Prostate gland (tissue), 2 donors: Measurements from ENCODE around the gene HNRNPA1. TPM values are rescaled to one million over a fixed set of nuclear protein-coding genes. Genes with fewer than 3 reads are reported as not detected.

ENCODE experiments used
- DNase-seq: peaks from one replicate; pipeline ENCODE4 v3.0.0-alpha.2; 2019; ENCODE audit warnings: low spot score
- H3K27ac ChIP-seq, 2 donors: fragments of 200-600 bp; sonication (generic); 2 replicates each; pipeline ENCODE4 v1.5.1; 2017 to 2019
- H3K27me3 ChIP-seq: fragments of 200-600 bp; sonication (generic); replicated peaks from 2 replicates; pipeline ENCODE4 v1.5.1; 2019; ENCODE audit not compliant: insufficient read depth
- H3K36me3 ChIP-seq, 2 donors: fragments of 200-600 bp; sonication (generic); 1 replicate in 1 of 2; 2 replicates in 1 of 2; pipeline versions ENCODE4 v1.5.1 to v1.8.1; 2017 to 2019
- H3K4me1 ChIP-seq: fragments of 200-600 bp; sonication (generic); replicated peaks from 2 replicates; pipeline ENCODE4 v1.5.1; 2019
- H3K4me3 ChIP-seq, 2 donors: fragments of 200-600 bp; sonication (generic); 2 replicates each; pipeline ENCODE4 v1.5.1; 2017 to 2019
- H3K9me3 ChIP-seq: fragments of 200-600 bp; sonication (generic); 2 replicates; pipeline ENCODE4 v1.5.1; 2017
- CTCF ChIP-seq, 4 experiments: fragments of 200-600 bp in 2 of 4; fragments of 450-650 bp in 2 of 4; sonication (generic) in 2 of 4; IDR thresholded peaks; 1 replicate in 3 of 4; 2 replicates in 1 of 4; pipeline ENCODE4 v1.5.1; 2016 to 2019; ENCODE audit warnings: antibody characterized with exemption in 4 of 4, mild to moderate bottlenecking in 2 of 4, moderate library complexity in 2 of 4
- POLR2A ChIP-seq: fragments of 450-650 bp; IDR thresholded peaks from one replicate; pipeline ENCODE4 v1.6.1; 2016; ENCODE audit warnings: antibody characterized with exemption, mild to moderate bottlenecking
- POLR2AphosphoS5 ChIP-seq: sonication (generic); formaldehyde crosslinking; IDR thresholded peaks from one replicate; pipeline ENCODE4 v1.6.1; 2017; ENCODE audit warnings: antibody characterized with exemption
- WGBS: methylation state at CpG from one replicate; pipeline ENCODE4 v1.1.5; 2018; 5-methylcytosine and 5-hydroxymethylcytosine counted together
- intact Hi-C: fragments of 100-400 bp; cut with DNase I; formaldehyde crosslinking; loops from one replicate; pipeline ENCODE4 v1.14.2; 2022
- total RNA-seq, 2 donors: library from RNA; depleted of rRNA; stranded (reverse); fragments of >200 nt; gene quantifications; one replicate each; pipeline ENCODE4 v1.1.0, GENCODE V29; 2016

HNRNPA1 gene
- total RNA-seq, 2 donors from 2014 or later = 419 to 726 TPM

GRCh38 chr12:54251667-54252284 is 28.8 kb upstream of the HNRNPA1 start:
- intact Hi-C loops = no loop called here
- H3K9me3 ChIP-seq = no peaks in the 10 kb centered on the region
- no peak overlapping the region for H3K4me3 ChIP-seq
- no peak for DNase-seq
- no peaks in the 10 kb centered on the region for H3K36me3 ChIP-seq
- no peaks in the 10 kb centered on the region for H3K27me3 ChIP-seq
- TF ChIP-seq CTCF (IDR thresholded peaks at IDR 0.05) = peak in 3 of 4 experiments; percentile 44 to 73 (median 66)
- TF ChIP-seq POLR2AphosphoS5 = peak; percentile 9
- TF ChIP-seq POLR2A = no peak
- 92% methylated on average over 1 of the region's 1 CpG for WGBS
- no peak overlapping the region for H3K27ac ChIP-seq
- no peaks in the 10 kb centered on the region for H3K4me1 ChIP-seq

GRCh38 chr12:54253240-54253639 is 27.3 kb upstream of the HNRNPA1 start:
- intact Hi-C loops = no loop called here
- 91% methylated on average over 4 of the region's 4 CpGs for WGBS
- DNase-seq = no peak
- Histone ChIP-seq H3K4me1 (no peaks in the 10 kb centered on the region), H3K27me3 (no peaks in the 10 kb centered on the region), H3K9me3 (no peaks in the 10 kb centered on the region), H3K36me3 (no peaks in the 10 kb centered on the region), H3K4me3 (no peak overlapping the region), H3K27ac (no peak overlapping the region)
- TF ChIP-seq CTCF (IDR thresholded peaks at IDR 0.05) (no peak), POLR2A (no peak), POLR2AphosphoS5 (no peak)

GRCh38 chr12:54257332-54257731 is 23.2 kb upstream of the HNRNPA1 start:
- Histone ChIP-seq H3K36me3 (no peaks in the 10 kb centered on the region), H3K4me3 (no peak overlapping the region), H3K27ac (no peak overlapping the region), H3K27me3 (no peaks in the 10 kb centered on the region), H3K4me1 (peaks cover 3% of the 10 kb centered on the region), H3K9me3 (no peaks in the 10 kb centered on the region)
- no peak for DNase-seq
- intact Hi-C loops = no loop called here
- 88% methylated on average over 8 of the region's 8 CpGs for WGBS
- TF ChIP-seq POLR2A (no peak), CTCF (IDR thresholded peaks at IDR 0.05) (no peak), POLR2AphosphoS5 (no peak)

GRCh38 chr12:54258201-54258681 is 22.3 kb upstream of the HNRNPA1 start:
- intact Hi-C loops = no loop called here
- H3K4me1 ChIP-seq = peaks cover 3% of the 10 kb centered on the region
- H3K27ac ChIP-seq = no peak overlapping the region

More at GRCh38 chr12:54258201-54258681, 22.3 kb upstream of the HNRNPA1 start:
- TF ChIP-seq POLR2AphosphoS5 (no peak), POLR2A (no peak), CTCF (IDR thresholded peaks at IDR 0.05) (no peak)
- no peak overlapping the region for H3K4me3 ChIP-seq
- no peaks in the 10 kb centered on the region for H3K9me3 ChIP-seq
- H3K27me3 ChIP-seq = no peaks in the 10 kb centered on the region
- DNase-seq = no peak
- H3K36me3 ChIP-seq = no peaks in the 10 kb centered on the region
